Vagina (tissue), 2 donors: ENCODE data around the gene HPCA.

Experiments used
- POLR2A ChIP-seq, 2 donors: fragments of 450-650 bp; IDR thresholded peaks; one replicate each; pipeline ENCODE4 v1.6.1; 2017; ENCODE audit warnings: antibody characterized with exemption in 2 of 2, mild to moderate bottlenecking in 2 of 2, moderate library complexity in 2 of 2
- POLR2AphosphoS5 ChIP-seq, 2 donors: sonication (generic); formaldehyde crosslinking; IDR thresholded peaks; one replicate each; pipeline ENCODE4 v1.9.0; 2017; ENCODE audit warnings: antibody characterized with exemption in 2 of 2, mild to moderate bottlenecking in 2 of 2, low read depth in 1 of 2; ENCODE audit not compliant: insufficient read depth in 1 of 2
- TF ChIP-seq, protein P1 (sequence below), 3 experiments: fragments of 450-650 bp in 2 of 3; fragments of 200-600 bp in 1 of 3; sonication (generic) in 1 of 3; IDR thresholded peaks; one replicate each; pipeline ENCODE4 v1.5.1; 2017 to 2019; ENCODE audit warnings: antibody characterized with exemption in 3 of 3, mild to moderate bottlenecking in 2 of 3, moderate library complexity in 2 of 3

DNA sequence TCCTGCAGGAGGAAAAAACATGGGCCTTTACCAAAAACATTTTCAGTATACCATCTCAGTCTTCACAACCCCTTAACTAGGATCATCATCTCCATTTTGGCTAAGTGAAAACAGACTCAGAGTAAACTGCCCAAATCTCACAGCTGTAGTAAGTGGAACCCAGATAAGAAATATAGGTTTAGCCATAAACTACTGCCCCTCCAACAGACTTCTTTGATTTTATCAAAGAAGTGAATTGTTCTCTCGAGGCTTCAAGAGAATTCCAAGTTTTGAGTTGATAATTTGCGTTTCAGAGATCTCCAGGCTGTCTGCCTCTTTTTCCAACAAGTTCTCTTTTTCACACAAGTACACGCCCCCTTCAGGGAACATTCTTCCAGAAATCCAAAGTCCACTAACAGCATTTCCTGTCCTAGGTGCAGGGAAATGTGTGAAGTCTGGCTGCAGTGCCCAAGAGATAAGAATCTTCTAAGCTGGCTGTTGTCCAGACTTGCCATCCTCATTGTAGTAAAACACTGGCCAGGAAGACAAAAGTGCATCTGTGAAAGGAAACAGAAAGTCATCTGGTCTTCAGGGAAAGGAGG is 47.5 kb downstream of the HPCA start:
- TF ChIP-seq POLR2A (IDR thresholded peaks at IDR 0.05) (no peak), POLR2AphosphoS5 (IDR thresholded peaks at IDR 0.05; ENCODE audit: insufficient read depth in 1 of 2, low read depth in 1 of 2) (peak in 1 of 2 donors; percentile 11)
- TF ChIP-seq, protein P1, sequence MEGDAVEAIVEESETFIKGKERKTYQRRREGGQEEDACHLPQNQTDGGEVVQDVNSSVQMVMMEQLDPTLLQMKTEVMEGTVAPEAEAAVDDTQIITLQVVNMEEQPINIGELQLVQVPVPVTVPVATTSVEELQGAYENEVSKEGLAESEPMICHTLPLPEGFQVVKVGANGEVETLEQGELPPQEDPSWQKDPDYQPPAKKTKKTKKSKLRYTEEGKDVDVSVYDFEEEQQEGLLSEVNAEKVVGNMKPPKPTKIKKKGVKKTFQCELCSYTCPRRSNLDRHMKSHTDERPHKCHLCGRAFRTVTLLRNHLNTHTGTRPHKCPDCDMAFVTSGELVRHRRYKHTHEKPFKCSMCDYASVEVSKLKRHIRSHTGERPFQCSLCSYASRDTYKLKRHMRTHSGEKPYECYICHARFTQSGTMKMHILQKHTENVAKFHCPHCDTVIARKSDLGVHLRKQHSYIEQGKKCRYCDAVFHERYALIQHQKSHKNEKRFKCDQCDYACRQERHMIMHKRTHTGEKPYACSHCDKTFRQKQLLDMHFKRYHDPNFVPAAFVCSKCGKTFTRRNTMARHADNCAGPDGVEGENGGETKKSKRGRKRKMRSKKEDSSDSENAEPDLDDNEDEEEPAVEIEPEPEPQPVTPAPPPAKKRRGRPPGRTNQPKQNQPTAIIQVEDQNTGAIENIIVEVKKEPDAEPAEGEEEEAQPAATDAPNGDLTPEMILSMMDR (IDR thresholded peaks at IDR 0.05) = peak in 1 of 3 experiments; percentile 10
